RWPE2 (cell line): Measurements from ENCODE around the gene SPIRE1.

Source experiments
- ATAC-seq: fragments of 200-7000 bp; cut with Tn5 transposase; 3 replicates; pipeline ENCODE4 v1.9.1; 2021; ENCODE audit warnings: low read depth
- DNase-seq: peaks from one replicate; pipeline ENCODE4 v3.0.0-alpha.2; 2020; ENCODE audit warnings: low spot score
- H3K27ac ChIP-seq: fragments of 450-650 bp; 2 replicates; pipeline ENCODE4 v1.5.1; 2017; ENCODE audit warnings: mild to moderate bottlenecking; ENCODE audit not compliant: poor library complexity, severe bottlenecking
- H3K27me3 ChIP-seq: fragments of 250-450 bp; sonication (Bioruptor Pico); 2 replicates; pipeline ENCODE4 v1.5.1; 2021; ENCODE audit warnings: mild to moderate bottlenecking, moderate library complexity; ENCODE audit not compliant: insufficient read depth, poor library complexity, severe bottlenecking
- H3K36me3 ChIP-seq: fragments of 250-450 bp; sonication (Bioruptor Pico); 2 replicates; pipeline ENCODE4 v1.5.1; 2020; ENCODE audit warnings: low read depth, mild to moderate bottlenecking, moderate library complexity
- H3K4me1 ChIP-seq: fragments of 250-450 bp; sonication (Bioruptor Pico); 2 replicates; pipeline ENCODE4 v1.5.1; 2021; ENCODE audit warnings: mild to moderate bottlenecking, moderate library complexity; ENCODE audit not compliant: insufficient read depth, poor library complexity, severe bottlenecking
- H3K4me3 ChIP-seq: fragments of 250-450 bp; sonication (Bioruptor Pico); 2 replicates; pipeline ENCODE4 v1.5.1; 2021; ENCODE audit warnings: mild to moderate bottlenecking, moderate library complexity; ENCODE audit not compliant: severe bottlenecking
- H3K9me3 ChIP-seq: fragments of 250-450 bp; sonication (Bioruptor Pico); 2 replicates; pipeline ENCODE4 v1.5.1; 2021; ENCODE audit warnings: mild to moderate bottlenecking, moderate library complexity; ENCODE audit not compliant: severe bottlenecking
- CTCF ChIP-seq: fragments of 450-650 bp; IDR thresholded peaks from one replicate; pipeline ENCODE4 v1.5.1; 2017; ENCODE audit warnings: mild to moderate bottlenecking, moderate library complexity; ENCODE audit not compliant: poor library complexity, severe bottlenecking

SPIRE1 gene

GRCh38 chr18:12456441-12456840 lies 201.5 kb downstream of the SPIRE1 start:
- Histone ChIP-seq H3K4me1 (no peaks in the 10 kb centered on the region), H3K9me3 (no peaks in the 10 kb centered on the region), H3K27me3 (no peaks in the 10 kb centered on the region), H3K36me3 (peaks cover 48% of the 10 kb centered on the region), H3K4me3 (no peak overlapping the region), H3K27ac (no peak overlapping the region)
- DNase-seq (no peak), ATAC-seq (no peak)
- TF ChIP-seq CTCF, result no peak

- H3K27me3 ChIP-seq, result no peaks in the 10 kb centered on the region
- H3K4me3 ChIP-seq, result no peak overlapping the region
- TF ChIP-seq CTCF, result no peak
- H3K4me1 ChIP-seq, result no peaks in the 10 kb centered on the region
- H3K27ac ChIP-seq, result no peak overlapping the region
- no peak for DNase-seq
- H3K36me3 ChIP-seq, result peaks cover 38% of the 10 kb centered on the region
- ATAC-seq, result no peak
- H3K9me3 ChIP-seq, result no peaks in the 10 kb centered on the region
These were observed 202.4 kb downstream of the SPIRE1 start for GRCh38 chr18:12455496-12455895.

- Histone ChIP-seq H3K4me1 (no peaks in the 10 kb centered on the region), H3K27me3 (no peaks in the 10 kb centered on the region), H3K4me3 (no peak overlapping the region), H3K9me3 (no peaks in the 10 kb centered on the region), H3K27ac (no peak overlapping the region), H3K36me3 (peaks cover 42% of the 10 kb centered on the region)
- ATAC-seq (no peak), DNase-seq (no peak)
- no peak for TF ChIP-seq CTCF
These were observed 205.1 kb downstream of the SPIRE1 start for GRCh38 chr18:12452784-12453183.

- Histone ChIP-seq H3K36me3 (peaks cover 40% of the 10 kb centered on the region), H3K27ac (no peak overlapping the region), H3K4me3 (no peak overlapping the region), H3K27me3 (no peaks in the 10 kb centered on the region), H3K9me3 (no peaks in the 10 kb centered on the region), H3K4me1 (no peaks in the 10 kb centered on the region)
- DNase-seq (no peak), ATAC-seq (no peak)
- no peak for TF ChIP-seq CTCF
These were observed 206.5 kb downstream of the SPIRE1 start for GRCh38 chr18:12451428-12451827.

GRCh38 chr18:12449051-12449785 lies 208.7 kb downstream of the SPIRE1 start:
- Histone ChIP-seq H3K4me1 (no peaks in the 10 kb centered on the region), H3K27me3 (no peaks in the 10 kb centered on the region), H3K9me3 (no peaks in the 10 kb centered on the region), H3K27ac (no peak overlapping the region), H3K36me3 (peaks cover 36% of the 10 kb centered on the region), H3K4me3 (no peak overlapping the region)
- ATAC-seq (no peak), DNase-seq (no peak)
- TF ChIP-seq CTCF, result no peak
